GM12878 (cell line): ENCODE data around the gene STAT5B. TPM values are rescaled to one million over a fixed set of nuclear protein-coding genes. Genes with fewer than 3 reads are reported as not detected.

ENCODE experiments used
- DPF2 ChIP-seq: fragments of 450-650 bp; IDR thresholded peaks from 2 replicates; pipeline ENCODE4 v1.6.1; 2017; ENCODE audit warnings: mild to moderate bottlenecking
- IKZF2 ChIP-seq, 2 experiments: fragments of 450-650 bp; IDR thresholded peaks; 2 replicates each; pipeline ENCODE4 v1.6.1; 2017; ENCODE audit warnings: mild to moderate bottlenecking in 2 of 2, moderate library complexity in 2 of 2
- LARP7 ChIP-seq: fragments of 450-650 bp; IDR thresholded peaks from 2 replicates; pipeline ENCODE4 v1.6.1; 2017; ENCODE audit warnings: mild to moderate bottlenecking
- MLLT1 ChIP-seq: fragments of 450-650 bp; IDR thresholded peaks from 2 replicates; pipeline ENCODE4 v1.6.1; 2016; ENCODE audit warnings: mild to moderate bottlenecking
- RBBP5 ChIP-seq: fragments of 200-600 bp; sonication (generic); conservative IDR thresholded peaks from 2 replicates; pipeline ENCODE4 v1.6.1; 2016
- USF1 ChIP-seq: IDR thresholded peaks from 2 replicates; pipeline ENCODE4 v1.6.1; 2011; ENCODE audit warnings: borderline replicate concordance, low read depth, mild to moderate bottlenecking, moderate library complexity, mixed read lengths, low read length; ENCODE audit not compliant: insufficient read depth; ENCODE audit errors: extremely low read length
- WRNIP1 ChIP-seq: IDR thresholded peaks from 2 replicates; pipeline ENCODE4 v1.6.1; 2011; ENCODE audit warnings: low read depth, low read length, improper control_type of control experiment, borderline replicate concordance
- polyA plus RNA-seq, 11 experiments: library from polyadenylated mRNA; depleted of rRNA in 4 of 11; unstranded in 6 of 11; stranded (reverse) in 5 of 11; fragments of >200 nt; fragmentation: Nextera tagmentation in 4 of 11; fragmentation: Illumina TruSeq in 1 of 11; extraction: Ambion mirVana in 4 of 11; extraction: Trizol in 1 of 11; gene quantifications; 1 replicate in 1 of 11; 2 replicates in 10 of 11; pipeline versions ENCODE4 v1.2.1 to v1.2.3, GENCODE V29; 2011 to 2016; ENCODE audit warnings: inconsistent platforms in 2 of 11, missing spikeins in 2 of 11, low read depth in 1 of 11
- total RNA-seq, 4 experiments: library from RNA; depleted of rRNA in 3 of 4; stranded (reverse); fragments of >200 nt in 3 of 4; fragmentation: Illumina TruSeq in 1 of 4; extraction: Trizol in 1 of 4; gene quantifications; 2 replicates each; pipeline versions ENCODE4 v1.2.1 to v1.2.3, GENCODE V29; 2013 to 2021
- TF ChIP-seq, protein P1 (sequence below): fragments of 450-650 bp; formaldehyde crosslinking; IDR thresholded peaks from 2 replicates; pipeline ENCODE4 v1.5.0; 2022; ENCODE audit warnings: mild to moderate bottlenecking, missing genetic modification characterization

The STAT5B gene
- total and polyA plus RNA-seq, 10 of the 15 experiments (the other 5 are each of a cell fraction or from before 2014, with no cell fraction given) = 11.0 to 69.6 (median 46.7) TPM

DNA sequence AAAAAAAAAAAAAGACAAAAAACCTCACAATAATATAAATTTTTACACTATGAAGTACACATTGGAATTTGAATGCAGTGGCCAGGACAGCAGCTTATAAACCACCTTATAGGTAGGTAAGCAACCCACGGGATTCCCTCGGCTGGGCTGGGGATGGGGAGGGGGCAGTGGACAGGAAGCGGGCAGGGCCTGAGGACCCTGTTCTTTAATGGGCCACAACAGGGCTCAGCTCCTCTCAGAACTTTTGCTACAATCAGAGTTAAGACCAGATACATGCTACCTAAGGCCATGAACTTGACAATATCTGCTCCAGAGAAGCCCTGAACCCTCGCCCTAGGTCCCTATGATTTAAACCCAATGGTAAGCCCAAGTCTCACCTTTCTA is 37.2 kb upstream of the STAT5B start (continued):
- TF ChIP-seq MLLT1 = no peak
- TF ChIP-seq RBBP5 = no peak
- no peak for TF ChIP-seq DPF2
- TF ChIP-seq LARP7 = no peak
- no peak for TF ChIP-seq IKZF2 (IDR thresholded peaks at IDR 0.05)
- TF ChIP-seq, protein P1, sequence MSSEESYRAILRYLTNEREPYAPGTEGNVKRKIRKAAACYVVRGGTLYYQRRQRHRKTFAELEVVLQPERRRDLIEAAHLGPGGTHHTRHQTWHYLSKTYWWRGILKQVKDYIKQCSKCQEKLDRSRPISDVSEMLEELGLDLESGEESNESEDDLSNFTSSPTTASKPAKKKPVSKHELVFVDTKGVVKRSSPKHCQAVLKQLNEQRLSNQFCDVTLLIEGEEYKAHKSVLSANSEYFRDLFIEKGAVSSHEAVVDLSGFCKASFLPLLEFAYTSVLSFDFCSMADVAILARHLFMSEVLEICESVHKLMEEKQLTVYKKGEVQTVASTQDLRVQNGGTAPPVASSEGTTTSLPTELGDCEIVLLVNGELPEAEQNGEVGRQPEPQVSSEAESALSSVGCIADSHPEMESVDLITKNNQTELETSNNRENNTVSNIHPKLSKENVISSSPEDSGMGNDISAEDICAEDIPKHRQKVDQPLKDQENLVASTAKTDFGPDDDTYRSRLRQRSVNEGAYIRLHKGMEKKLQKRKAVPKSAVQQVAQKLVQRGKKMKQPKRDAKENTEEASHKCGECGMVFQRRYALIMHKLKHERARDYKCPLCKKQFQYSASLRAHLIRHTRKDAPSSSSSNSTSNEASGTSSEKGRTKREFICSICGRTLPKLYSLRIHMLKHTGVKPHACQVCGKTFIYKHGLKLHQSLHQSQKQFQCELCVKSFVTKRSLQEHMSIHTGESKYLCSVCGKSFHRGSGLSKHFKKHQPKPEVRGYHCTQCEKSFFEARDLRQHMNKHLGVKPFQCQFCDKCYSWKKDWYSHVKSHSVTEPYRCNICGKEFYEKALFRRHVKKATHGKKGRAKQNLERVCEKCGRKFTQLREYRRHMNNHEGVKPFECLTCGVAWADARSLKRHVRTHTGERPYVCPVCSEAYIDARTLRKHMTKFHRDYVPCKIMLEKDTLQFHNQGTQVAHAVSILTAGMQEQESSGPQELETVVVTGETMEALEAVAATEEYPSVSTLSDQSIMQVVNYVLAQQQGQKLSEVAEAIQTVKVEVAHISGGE (CRISPR knock-in tag) = no peak
- TF ChIP-seq WRNIP1 = no peak
- TF ChIP-seq USF1 = no peak
